Ovary (tissue), 3 donors: ENCODE data around the gene FOCAD.

ENCODE experiments used
- CTCF ChIP-seq, 3 donors: fragments of 450-650 bp in 2 of 3; fragments of 200-600 bp in 1 of 3; IDR thresholded peaks; one replicate each; pipeline versions ENCODE4 v1.5.1 to v1.8.0; 2016 to 2022; ENCODE audit warnings: antibody characterized with exemption in 3 of 3, mild to moderate bottlenecking in 1 of 3
- POLR2A ChIP-seq: fragments of 450-650 bp; IDR thresholded peaks from one replicate; pipeline ENCODE4 v1.6.1; 2017; ENCODE audit warnings: antibody characterized with exemption, mild to moderate bottlenecking, moderate library complexity
- donor health status: DM: no; HTN: no; CAD: no.

- TF ChIP-seq CTCF (IDR thresholded peaks at IDR 0.05) = no peak
- no peak for TF ChIP-seq POLR2A
Measured at GRCh38 chr9:20944507-20944906, 260.4 kb downstream of the FOCAD start.
